GM12872 (cell line): ENCODE measurements around the gene KCTD11.

Source experiments
- TF ChIP-seq, protein P1 (sequence below): IDR thresholded peaks from 3 replicates; pipeline ENCODE4 v1.5.1; 2011; ENCODE audit warnings: low read depth, mild to moderate bottlenecking, low read length, moderate library complexity; ENCODE audit not compliant: insufficient read depth

KCTD11 gene

DNA sequence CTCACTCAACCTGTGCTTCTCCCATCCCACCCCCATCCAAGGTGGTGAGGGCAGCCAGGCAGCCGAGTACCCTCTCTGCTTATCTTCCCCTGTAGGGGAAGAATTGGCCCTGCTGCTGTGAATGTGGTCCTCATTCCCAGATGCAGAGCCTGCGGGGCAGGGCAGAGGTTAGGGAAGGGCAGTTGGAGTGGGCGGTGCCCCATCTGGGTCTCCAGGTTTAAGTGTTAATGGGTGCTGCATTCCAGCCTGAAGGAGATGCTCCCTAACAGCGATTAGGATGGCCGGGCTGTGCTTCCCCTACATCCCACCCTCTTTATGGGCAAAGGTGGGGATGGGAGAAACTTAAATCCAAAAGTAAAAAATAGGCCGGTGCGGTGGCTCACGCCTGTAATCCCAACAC lies 15.1 kb downstream of the KCTD11 start:
- TF ChIP-seq, protein P1, sequence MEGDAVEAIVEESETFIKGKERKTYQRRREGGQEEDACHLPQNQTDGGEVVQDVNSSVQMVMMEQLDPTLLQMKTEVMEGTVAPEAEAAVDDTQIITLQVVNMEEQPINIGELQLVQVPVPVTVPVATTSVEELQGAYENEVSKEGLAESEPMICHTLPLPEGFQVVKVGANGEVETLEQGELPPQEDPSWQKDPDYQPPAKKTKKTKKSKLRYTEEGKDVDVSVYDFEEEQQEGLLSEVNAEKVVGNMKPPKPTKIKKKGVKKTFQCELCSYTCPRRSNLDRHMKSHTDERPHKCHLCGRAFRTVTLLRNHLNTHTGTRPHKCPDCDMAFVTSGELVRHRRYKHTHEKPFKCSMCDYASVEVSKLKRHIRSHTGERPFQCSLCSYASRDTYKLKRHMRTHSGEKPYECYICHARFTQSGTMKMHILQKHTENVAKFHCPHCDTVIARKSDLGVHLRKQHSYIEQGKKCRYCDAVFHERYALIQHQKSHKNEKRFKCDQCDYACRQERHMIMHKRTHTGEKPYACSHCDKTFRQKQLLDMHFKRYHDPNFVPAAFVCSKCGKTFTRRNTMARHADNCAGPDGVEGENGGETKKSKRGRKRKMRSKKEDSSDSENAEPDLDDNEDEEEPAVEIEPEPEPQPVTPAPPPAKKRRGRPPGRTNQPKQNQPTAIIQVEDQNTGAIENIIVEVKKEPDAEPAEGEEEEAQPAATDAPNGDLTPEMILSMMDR = no peak

DNA sequence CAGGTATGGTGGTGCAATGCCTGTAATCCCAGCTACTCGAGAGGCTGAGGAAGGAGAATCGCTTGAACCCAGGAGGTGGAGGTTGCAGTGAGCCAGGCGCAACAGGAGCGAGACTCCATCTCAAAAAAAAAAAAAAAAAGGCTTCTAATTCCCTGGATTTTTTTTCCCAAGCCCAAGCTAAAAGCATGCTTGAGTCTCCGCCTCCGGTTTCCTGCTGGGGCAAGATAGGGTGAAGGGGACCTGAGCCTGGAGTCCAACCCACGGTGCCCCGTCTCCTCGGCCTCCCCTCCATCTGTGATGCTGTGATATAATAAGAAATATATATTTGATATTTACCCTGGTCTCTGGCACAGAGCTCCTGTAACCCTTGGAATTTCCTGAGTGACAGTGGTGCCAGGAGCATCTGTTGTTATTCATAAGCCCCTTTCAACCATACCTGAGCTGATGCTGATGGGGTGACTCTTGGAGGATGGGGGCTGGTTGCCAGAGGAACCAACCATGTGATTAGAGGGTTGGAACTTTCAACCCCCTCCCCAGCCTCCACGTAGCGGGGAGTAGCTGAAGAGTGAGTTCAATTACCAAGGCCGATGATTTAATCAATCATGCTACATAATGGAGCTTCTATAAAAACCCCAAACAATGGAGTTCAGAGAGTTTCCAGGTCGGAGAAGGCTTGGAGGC lies 16.1 kb downstream of the KCTD11 start:
- TF ChIP-seq, protein P1 = no peak

DNA sequence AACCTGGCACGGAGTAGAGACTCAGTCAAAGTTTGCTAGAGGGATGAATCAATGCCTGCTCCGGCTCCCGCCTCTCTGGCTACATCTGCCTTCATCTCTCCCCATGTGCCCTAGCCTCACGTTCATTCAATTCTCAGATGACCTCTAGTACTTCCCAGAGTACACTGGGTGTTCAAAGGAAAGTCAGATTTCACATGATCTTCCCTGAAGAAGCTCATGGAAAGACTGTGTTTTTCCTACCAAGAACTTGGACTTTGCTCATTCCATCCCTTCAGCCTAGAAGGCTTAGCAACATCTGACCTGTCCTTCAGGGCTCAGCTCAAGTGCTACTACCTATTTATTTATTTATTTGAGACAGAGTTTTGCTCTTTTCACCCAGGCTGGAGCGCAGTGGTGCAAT lies 17.9 kb downstream of the KCTD11 start:
- TF ChIP-seq, protein P1 = no peak

DNA sequence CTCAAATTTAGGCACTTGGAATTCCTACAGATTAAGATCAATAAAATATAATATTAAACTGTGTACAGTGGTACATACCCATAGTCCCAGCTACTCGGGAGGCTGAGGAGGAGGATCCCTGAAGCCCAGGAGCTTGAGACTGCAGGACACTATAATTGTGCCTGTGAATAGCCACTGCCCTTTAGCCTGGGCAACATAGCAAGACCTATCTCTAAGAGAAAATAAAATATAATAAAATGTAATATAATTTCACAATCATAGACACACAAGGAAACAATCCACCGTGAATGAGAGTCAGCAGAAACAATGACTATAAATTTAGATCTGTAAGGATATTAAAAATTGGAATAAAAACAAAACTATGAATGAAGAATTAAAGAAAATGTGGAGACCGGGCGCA lies 18.9 kb downstream of the KCTD11 start:
- TF ChIP-seq, protein P1 = no peak

DNA sequence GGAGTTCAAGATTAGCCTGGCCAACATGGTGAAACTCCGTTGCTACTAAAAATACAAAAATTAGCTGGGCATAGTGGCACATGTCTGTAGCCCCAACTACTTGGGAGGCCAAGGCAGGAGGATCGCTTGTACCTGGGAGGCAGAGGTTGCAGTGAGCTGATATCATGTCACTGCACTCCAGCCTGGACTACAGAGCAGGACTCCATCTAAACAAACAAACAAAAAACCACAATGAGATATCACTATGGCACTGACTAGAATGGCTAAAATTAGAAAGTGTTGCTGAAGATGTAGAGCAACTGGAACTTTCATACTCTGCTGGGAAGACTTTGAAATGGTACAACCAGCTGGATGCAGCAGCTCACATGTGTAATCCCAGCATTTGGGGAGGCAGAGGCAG lies 22.4 kb downstream of the KCTD11 start:
- TF ChIP-seq, protein P1 = no peak

DNA sequence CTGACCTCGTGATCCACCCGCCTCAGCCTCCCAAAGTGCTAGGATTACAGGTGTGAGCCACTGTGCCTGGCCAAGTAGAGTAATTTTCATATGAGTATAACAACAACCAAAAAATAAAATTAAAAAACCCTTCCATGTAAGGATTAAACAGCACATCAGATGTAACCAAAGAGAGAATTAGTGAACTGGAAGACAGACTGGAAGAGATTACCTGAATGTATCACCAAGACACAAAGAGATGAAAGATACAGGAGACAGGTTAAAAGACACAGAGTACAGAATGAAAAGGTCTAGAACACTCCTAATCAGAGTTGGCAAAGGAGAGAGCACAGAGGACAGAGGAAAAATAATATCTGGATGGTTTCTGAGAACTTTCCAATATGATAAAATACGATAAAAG lies 27.2 kb downstream of the KCTD11 start:
- TF ChIP-seq, protein P1 = no peak

DNA sequence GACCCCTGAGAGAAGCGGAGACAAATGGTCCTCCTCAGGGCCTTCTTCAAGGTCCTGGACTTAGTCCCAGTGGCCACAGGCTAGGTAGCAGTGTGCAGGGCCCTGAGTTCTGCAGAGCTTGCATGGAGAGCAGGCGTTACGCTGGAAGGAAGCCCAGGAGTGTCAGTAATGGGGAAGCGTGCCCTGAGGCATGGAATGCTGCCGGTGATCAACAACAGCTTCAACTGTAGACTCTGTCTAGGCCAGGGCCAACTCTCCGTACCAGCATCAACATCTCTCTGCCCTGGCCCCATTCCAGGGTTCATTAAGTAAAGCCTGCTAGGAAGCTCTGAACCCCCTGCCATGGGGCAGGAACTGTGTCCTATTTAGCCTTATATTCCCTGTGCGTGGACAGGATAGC lies 28.4 kb downstream of the KCTD11 start:
- TF ChIP-seq, protein P1 = no peak
